GM19043 (cell line): ENCODE results near the gene CC2D1A.

Experiments
- ATAC-seq: cut with Tn5 transposase; IDR thresholded peaks from one replicate; pipeline ENCODE4 v1.9.1; 2021; ENCODE audit warnings: low read depth; ENCODE audit not compliant: unreplicated experiment

CC2D1A gene

DNA sequence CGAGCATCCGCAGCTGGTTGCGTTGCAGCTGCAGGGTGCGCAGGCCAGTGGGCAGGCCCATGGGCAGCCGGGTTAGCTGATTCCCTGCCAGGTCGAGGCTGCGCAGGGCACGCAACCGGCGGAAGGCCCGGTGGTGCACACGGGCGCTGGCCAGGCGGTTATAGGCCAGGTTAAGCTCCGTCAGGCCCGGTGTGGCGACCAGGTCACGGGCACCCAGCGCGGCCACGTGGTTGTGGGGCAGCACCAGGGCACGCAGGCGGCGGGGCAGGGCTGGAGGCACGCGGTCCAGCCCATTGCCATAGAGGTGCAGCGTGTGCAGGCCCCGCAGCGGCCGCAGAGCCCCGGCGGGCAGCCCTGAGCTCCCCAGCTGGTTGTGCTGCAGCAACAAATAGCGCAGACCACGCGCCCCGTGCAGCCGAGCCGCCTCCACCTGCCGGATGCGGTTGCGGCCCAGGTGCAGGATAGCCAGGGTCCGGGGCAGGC, 27.0 kb downstream of the CC2D1A start:
- no peak for ATAC-seq

DNA sequence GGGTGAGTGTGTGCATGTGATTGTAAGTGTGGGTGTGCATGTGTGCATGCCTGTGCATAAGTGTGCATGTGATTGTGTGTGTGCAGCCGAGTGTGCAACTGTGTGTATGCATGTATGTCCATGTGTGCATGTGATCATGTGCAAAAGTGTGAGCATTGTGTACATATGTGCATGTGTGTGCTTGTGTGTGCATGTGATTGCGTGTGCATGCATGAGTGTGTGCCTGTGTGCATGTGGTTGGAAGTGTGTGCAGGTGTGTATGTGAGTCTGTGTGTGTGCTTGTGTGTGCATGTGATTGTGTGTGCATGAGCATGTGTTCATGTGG, 28.7 kb downstream of the CC2D1A start:
- no peak for ATAC-seq

DNA sequence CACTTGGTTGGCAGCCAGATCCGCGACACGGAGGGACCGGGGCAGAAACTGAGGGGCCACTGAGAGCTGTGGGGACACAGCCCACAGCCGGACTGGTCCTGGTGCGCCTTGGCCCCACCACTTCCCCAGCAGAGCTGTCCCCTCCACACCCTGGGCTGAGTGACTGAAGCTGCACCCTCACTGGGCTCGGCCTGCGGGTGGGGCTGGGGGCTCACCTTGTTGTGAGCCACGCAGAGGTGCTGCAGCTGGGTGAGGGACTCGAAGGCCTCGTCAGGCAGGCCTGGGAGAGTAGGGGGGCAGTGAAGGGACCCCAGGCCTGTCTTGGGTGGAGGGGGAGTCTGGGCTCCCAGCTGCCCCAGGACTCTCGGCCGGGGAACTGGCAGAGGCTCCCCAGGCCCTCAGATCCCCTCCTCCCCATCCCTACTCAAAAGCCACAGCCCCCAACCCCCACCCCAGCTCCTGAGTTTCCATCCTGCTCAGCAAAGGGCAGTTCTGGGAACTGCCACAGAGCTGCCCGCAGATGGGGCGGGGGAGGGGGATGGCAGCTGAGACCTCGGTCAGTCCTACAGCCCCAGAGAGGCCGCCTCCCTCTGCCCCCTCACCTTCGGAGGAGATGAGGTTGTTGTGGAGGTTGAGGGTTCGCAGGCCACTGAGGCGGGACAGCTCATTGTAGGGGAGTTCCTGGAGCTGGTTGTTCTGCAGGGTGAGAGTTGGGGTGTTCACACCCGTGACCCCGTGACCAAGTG, 29.9 kb downstream of the CC2D1A start:
- ATAC-seq = no peak

DNA sequence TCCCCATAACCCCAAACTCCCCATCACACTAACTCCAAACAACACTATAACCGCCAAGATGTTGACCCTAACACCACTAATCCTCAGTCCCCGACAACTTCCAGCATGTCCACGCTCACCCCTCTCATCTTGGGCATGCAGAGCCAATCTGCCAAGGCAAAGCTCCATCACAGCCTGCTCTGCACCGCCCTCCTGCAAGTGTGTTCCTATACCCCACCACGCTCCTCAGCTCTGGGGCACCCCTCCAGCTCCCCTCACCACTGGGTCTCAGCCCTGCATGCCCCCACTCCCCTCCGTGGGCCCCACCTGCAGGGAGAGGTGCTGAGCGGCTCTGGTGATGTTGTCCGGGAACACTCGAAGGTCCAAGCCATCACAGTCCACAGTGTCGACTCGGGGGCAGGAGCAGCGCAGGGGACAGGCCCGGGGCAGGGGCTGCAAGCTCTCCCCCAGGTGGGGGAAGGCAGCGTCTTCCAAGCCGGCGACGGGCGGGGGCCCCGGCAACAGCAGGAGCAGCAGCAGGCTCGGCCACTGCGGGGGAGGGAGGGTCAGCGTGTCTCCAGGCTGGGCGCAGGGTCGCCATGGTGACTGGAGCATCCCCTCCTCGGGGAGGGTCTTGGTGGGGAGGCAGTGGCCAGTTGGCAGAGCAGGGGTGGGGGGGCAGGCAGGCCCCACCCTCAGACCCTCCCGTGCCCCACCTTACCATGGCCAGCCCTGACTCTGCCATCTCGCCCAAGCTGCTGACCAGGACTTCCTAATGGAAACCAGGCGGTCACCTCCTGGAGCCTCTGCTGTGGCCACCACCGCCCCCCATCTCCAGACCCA, 31.7 kb downstream of the CC2D1A start:
- no peak for ATAC-seq

DNA sequence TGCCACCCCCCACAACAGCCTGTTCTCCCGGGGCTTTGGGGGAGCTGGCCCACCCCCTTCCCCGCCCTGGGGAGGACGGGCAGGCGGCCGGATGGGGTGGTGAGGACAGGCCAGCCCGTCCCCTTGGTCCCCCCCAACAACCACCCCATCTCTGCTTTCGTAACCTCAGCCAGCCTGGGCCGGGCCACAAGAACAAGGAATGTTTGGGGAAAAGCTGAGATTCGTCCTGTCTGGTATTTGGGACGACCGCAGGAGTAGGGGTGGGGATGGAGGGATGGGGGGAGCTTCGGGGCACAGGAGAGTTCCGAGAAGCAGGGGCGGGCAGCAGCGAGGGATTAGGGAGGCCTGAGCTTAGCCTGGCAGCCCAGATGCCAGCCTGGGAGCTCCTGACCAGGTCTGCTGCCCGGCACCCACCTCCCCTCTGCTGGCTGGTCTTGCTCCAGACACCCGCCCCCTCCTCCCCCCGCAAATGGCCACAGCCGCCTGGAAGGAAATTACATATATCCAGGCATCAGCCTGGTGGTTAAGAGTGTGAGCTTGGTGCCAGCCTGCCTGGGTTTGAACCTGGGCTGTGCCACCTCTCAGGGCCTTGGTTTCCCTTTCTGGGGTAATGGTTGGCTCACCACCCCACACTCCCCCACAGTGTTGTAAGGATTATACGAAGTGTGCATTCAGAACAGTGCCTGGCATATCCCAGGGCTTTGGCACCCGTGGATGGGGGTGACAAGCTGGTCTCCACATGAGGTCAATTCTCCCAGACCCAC, 32.5 kb downstream of the CC2D1A start, which contains the start of gene PODNL1:
TSS of gene PODNL1 (minus strand) at position 117 of the 764 bp plus-strand sequence. CDS start 236 bp downstream, outside the sequence.
- no peak for ATAC-seq

DNA sequence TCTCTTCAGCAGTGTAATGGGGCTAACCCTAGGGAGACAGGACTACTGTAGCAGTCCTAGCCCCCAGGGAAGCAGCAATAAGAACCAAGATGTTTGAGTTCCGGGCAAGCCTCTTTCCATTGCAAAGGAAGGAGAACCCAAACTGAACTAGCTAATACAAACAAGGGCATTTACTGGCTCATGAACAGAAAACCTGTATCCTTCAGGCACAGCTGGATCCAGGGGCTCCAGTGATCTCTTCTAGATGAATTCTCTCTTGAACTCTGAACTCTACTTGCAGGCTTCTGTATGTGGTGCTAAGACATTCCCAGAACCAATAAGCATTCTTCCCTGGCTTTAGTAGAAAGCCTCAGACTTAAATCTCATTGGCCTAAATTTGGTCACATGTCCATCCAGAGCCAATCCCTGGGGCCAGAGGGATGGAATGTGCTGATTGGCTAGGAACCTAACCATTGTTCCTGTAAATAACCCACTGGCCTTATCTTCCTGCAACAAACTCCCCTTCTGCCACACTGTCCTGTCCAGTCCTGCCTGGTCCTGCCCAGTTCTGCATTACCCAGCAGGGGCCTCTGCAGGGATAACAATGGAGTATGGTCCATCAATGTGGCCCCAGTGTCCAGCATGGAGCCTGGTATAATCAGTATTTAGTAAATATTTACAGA, 36.2 kb downstream of the CC2D1A start:
- ATAC-seq = no peak

DNA sequence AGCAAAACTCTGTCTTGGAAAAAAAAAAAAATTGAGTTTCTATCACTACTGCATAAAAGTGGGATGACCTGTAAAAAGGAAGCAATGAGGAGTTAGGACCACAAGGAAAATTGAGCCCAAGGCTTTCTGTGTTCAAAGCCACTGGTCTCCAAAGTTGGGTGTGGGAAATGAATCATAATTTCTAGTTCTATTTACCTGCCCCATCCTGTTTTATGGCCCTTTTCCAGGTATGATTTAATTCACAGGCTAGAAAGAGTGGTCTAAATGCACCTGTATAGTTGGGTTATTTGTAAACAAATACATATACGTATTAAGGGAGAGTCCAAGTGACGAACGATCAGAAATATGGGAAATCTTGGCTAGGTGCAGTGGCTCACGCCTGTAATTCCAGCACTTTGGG, 40.4 kb downstream of the CC2D1A start:
- no peak for ATAC-seq

DNA sequence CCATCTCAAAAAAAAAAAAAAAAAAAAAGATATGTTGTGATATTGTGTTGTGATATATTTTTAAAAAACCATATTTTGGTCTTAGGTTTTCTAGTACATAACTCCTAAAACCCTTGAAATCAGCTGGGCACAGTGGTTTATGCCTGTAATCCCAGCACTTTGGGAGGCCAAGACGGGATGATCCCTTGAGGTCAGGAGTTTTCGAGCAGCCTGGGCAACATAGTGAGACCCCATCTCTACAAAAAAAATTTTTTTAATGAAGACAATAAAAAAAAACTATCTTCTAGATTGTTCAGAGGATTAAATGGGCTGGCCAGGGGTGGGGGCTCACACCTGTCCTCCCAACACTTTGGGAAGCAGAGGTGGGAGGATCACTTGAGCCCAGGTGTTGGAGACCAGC, 45.0 kb downstream of the CC2D1A start:
- no peak for ATAC-seq

DNA sequence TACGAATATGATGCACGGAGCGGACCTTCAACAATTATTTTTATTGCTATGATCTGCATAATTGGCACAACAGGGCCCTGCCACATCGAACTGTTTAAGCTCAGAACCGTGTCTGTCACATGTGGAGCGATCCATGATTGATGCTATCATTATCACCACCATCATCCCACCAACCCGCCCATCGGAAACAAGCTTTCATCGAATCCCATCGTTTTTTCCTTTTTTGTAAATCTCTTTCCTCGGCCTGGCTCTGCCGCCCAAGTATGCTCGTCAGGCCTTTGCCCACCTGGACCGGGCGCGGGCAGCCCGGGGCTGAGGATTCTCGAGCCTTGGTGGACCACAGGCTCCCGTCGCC, 45.8 kb downstream of the CC2D1A start:
- peak; percentile 2 for ATAC-seq

DNA sequence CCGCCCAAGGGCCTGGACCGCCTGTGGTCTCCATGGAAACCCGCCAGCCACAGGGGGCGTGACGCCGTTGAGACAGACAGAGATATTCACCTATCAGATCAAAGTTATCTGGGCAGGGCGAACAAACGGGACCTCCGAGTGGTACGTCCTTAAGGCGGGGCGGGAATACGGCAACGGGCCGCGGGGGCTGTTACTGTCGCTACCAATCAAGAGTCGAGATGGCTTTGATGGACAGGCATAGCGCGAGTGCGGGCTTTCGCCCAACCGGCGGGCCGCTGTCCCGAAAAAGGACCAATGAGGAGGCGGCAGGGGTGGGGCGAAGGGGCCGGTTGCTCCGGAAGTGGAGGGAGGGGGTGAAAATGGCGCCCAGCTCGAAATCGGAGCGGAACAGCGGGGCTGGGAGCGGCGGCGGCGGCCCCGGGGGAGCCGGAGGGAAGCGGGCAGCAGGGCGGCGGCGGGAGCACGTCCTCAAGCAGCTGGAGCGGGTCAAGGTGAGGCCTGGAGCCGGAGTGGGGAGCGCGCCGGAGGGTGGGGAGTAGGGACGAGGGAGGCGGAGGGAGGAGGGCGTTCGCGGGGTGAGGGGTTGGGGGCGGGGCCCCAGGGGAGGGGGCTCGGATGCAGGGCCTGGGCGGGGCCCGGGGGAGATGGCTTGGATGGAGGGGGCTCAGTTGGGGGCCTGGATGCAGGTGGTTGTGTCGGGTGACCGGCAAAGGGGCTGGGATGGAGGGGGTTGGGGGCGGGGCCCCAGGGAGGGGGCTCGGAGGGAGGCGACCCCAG, 46.3 kb downstream of the CC2D1A start, which contains the start of gene DCAF15:
TSS of gene DCAF15 (plus strand) at position 356 of the 777 bp plus-strand sequence. CDS start at position 360, 4 bp downstream.
- peak; percentile 95 for ATAC-seq

DNA sequence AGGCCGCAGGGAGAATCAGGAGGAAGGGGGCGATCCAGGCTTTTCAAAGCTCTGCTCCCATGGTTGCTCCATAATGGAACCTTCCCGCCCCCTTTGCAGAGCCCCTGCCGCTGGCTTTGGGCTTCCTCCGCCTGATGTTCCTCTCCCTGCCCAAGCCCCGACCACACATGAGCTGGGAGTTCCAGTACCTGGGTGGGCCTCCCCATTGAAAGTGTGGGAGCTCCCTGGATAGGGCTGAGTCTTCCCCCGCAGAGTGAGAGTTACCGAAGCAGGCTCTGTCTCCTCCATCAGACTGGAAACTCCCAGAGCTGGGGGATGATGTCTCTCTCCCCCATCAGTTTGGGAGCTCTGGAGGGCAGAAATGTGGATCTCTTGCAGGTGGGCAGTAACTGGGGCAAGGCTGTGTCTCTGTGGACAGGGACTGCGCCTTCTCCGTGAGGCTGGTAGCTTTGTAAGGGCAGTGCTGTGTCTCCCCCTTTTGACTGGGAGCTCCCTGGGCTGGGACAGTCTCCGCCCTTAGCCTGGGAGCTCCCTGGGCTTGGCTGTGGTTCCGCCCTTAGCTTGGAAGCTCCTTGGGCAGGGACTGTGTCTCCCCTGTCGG, 47.0 kb downstream of the CC2D1A start:
- no peak for ATAC-seq

DNA sequence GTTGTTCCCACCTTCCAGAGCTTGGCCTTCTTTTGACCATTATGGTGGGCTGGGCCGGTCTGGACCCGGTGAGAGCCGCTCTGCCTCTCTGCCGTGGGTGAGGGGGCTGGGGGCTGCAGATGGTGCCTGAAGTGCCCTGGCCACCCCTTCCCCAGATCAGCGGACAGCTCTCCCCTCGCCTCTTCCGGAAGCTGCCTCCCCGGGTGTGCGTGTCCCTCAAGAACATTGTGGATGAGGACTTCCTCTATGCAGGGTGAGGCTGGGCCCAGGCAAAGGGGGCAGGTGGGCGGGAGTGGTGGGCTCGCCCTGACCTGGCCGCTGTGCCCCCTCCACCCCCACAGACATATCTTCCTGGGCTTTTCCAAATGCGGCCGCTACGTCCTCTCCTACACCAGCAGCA, 48.2 kb downstream of the CC2D1A start:
- ATAC-seq = no peak

DNA sequence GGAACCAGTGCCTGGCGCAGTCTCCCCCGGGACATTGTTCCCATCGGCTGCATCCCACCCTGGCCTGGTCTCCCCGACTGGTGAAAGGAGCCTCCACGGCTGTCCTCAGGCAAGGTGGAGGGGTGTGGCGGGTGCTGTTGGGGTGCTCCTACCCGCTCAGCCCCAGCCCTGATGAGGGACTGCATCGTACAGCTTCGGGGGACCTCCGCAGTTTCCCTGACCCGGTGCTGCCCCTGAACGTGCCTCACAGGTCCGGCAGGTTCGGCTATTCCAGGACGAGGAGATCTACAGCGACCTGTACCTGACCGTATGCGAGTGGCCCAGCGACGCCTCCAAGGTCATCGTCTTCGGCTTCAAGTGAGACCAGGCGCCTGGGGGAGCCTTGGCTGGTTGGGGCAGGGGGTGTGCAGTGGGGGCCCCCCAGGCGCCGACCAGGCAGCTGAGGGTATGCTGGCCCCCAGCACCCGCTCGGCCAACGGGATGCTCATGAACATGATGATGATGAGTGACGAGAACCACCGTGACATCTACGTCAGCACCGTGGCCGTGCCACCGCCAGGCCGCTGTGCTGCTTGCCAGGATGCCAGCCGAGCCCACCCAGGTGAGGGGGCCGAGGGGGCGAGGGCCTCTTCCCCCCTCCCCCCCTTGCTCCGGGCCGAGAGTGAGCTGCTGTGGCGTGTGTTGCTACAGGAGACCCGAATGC, 49.8 kb downstream of the CC2D1A start:
- no peak for ATAC-seq

DNA sequence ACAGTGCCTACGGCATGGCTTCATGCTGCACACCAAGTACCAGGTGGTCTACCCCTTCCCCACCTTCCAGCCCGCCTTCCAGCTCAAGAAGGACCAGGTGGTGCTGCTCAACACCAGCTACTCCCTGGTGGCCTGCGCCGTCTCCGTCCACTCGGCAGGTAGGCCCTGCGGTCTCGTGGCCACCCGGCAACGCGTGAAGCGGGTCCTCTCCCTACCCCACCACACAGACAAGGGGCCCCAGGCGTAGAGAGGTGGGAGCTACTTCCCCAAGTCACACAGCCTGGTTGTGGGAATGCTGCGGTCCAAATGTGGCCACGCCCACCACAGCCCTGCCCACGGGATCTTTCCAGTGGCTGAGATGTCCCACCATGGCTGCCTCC, 50.4 kb downstream of the CC2D1A start:
- ATAC-seq = no peak

DNA sequence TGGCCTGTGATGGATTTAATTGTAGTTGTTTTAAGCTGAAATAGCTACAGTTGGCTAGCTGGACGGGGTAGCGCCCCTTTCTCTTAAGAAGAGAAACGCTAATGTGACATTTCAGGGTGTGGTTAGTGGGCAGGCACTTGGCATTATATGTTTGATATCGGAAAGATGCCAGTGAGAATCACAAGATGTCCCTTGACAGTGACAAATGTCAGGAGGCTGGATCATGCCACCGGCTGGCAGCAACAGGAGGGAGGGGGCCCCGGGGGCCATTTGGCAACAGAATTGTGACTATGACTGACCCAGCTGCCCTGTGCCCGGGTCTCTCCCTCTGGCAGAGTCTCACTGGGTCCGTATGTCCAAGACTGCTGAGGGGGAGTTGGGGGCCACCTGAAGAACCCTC, 51.0 kb downstream of the CC2D1A start:
- ATAC-seq = no peak

DNA sequence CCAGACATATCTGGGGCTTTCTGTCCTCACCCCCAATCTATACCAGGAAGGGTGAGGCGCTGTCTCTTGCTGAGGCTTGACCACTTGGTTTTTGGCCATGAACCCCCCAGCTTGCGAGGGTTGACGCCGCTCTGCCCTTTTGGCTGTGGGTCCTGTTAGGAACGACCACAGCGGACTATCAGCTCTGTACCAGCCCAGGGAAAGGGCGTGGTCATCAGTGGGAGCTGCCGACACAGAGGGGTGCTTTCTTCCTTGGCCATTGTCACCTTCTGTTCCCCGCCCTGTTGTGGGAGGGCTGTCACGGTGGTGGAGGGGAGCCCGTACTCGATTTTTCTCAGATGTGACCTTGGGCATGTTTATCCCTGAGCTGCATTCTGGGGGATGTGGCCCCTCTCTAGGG, 52.0 kb downstream of the CC2D1A start:
- no peak for ATAC-seq

DNA sequence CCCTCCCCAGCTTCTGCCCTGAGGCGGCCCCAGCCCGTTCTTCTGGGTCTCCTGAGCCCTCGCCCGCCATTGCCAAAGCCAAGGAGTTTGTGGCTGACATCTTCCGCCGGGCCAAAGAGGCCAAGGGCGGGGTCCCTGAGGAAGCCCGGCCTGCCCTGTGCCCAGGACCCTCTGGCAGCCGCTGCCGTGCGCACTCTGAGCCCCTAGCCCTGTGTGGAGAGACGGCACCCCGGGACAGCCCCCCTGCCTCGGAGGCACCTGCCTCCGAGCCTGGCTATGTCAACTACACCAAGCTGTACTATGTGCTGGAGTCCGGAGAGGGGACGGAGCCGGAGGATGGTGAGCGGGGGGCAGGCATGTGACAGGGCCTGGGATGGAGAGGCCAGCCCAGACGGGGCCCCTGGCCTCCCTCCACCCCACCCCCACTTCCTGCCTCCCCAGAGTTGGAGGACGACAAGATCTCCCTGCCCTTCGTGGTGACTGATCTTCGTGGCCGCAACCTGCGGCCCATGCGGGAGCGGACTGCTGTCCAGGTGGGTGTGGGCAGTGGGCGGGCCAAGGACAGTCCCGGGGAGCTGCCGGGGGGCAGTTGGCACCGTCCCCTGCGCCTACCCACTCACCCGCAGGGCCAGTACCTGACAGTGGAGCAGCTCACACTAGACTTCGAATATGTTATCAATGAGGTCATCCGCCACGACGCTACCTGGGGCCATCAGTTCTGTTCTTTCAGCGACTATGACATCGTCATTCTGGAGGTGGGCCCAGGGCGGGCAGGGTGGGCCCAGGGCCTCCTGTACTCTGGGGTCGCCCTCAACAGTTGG, 53.4 kb downstream of the CC2D1A start:
- no peak for ATAC-seq
